SW 1271 (cell line): ENCODE data around the gene ECE1.

Source experiments
- DNase-seq, 2 experiments: peaks; one replicate each; lab custom pipeline; 2025; lab: John Stamatoyannopoulos, UW

Gene ECE1

GRCh38 chr1:21308330-21308729 lies 18.1 kb upstream of the ECE1 start:
- DNase-seq = no peak

DNA sequence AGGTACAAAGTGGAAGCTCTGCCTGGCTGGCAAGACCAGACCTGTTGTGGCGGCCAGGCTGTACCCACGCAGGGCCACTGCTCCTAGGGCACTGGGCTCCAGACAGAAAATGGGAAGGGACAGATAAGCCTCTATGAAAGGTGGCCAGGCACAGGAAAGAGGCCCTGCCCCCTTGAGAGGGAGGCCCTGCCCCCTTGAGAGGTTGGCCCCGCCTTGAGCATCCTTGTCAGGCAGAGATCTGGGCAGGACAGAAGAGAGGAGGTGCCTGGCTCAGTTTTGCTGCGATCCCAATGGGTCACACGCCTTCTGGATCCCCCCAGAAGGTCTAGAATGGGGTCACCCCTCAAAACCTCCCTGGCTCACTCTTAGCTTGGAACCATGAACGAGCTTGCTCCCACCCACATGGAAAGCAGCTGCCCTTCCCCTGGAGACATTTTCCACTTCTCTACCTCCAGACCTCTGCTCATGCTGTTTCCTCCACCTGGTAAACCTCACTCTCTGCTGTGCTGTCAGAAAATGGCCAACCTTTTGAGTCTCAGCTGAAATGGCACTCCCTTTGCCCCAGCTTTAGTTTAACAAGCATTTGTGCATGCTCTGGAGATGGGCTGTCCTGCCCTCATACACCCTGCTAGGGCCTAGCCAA lies 17.5 kb upstream of the ECE1 start:
- DNase-seq = no peak

DNA sequence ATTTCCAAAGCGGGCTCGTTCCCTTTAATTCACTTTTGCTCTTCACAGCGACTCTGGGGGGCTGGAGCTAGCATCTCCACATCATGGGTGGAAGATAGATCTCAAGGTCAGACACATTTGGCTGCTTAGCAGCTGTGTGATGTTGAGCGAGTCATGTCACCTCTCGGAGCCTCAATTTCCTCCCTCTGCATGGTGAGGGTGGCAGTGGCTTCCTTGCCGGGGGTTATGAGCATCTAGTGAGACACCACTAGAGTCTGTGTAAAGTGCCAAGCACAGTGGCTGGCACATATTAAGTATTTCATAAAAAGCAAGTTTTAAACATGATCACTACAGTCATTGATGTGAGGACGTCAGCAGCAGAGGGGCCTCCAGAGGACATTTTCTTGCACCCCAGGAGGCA lies 16.9 kb upstream of the ECE1 start:
- DNase-seq = no peak

GRCh38 chr1:21305900-21306189 lies 15.6 kb upstream of the ECE1 start:
- DNase-seq = no peak

DNA sequence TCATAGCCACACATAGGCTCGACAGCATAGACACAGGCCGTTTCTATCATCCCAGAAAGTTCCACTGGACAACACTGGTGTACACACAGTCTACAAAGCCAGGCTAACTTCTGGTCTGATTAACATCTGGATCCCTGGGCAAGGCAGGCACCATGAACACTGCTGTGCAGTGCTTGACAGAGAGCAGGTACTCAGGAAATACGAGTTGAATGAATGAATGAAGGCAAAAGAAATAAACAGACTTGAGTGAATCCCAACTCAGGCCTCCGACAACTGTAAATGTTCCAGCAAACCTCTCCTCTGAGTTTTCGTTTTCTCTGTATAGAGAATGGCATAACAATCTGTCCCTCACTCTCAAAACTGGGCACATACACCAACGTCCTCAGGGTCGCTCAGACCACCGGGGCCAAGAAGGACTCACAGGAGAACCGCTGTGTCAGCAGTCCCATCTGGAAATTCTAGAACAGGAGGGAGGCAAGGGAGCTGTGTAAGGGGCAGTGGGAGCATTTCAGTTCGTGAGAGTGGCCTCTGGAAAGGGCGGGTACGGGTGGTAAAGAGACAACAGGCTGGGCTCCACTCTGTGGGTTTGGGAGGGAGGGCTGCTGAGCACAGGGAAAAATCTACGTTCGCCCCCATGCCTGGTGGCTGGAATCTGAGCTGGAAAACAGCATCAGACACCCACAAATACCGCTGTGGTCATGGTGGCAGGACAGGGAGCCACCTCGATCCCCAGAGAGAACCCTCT lies 15.1 kb upstream of the ECE1 start:
- DNase-seq = no peak

DNA sequence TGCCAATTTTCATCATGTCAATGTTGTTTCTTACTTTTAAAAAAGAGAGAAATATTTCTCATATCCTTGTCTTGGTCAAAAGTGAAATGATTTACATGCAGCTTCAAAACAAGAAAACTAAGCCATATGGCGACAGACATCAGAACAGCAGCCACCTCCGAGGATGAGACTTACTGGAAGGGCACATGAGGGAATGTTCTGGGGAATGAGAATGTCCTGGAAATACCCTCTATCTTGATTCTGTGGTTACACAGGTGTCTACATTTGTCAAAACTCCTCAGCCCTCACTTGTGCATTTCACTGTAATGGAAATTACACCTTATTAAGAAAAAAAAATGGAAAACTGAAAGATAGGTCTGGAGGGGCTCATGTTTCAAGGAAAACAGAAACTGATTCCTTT lies 14.2 kb upstream of the ECE1 start:
- DNase-seq = no peak

GRCh38 chr1:21302747-21303715 lies 12.8 kb upstream of the ECE1 start:
- DNase-seq = peak in 1 of 2 experiments; percentile 78

DNA sequence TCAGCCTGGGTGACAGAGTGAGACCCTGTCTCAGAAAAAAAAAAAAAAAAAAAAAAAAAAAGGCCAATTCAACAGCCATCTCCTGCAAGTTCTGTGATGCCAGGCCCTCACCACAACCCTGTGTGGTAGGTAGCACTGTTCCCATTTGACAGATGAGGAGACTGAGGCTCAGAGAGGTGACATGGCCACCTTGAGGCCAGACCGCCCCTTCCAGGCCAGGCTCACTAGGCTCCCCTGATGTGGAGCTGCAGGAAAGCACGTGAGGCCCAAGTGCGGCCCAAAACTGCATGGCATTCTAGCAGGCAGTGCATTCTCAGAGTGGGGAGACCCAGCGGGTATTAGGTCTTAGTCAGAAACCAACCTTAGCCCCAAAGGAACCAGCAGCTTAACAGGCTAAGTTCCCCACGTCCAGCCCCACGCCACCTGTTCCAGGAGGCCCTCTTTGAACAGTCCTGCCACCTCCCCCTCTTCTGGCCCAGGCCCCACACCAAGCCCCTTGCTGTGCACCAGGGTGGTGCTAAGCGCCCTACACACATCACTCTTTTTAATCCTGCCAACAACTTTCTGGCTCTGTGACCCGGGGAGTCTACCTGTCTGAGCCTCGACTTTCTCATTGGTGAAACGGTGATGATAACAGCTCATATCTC lies 11.7 kb upstream of the ECE1 start:
- DNase-seq = no peak

DNA sequence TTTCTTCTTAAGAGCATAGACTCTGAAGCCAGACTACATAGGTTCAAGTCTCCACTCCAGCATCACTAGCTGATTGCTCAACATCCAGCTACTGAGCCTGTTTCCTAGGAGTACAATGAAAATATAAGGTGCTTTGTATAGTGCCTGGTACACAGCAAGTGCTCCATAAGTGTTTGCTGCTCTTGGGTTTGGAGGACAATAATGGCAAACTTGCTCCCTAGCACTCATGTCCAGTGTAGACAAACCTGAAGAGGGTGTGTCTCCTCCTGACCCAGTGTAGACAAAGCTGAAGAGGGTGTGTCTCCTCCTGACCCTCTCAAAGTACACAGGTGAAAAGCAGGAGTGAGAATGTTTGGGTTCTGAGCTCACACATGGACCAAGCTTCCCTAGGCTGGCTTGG lies 10.5 kb upstream of the ECE1 start:
- no peak for DNase-seq

DNA sequence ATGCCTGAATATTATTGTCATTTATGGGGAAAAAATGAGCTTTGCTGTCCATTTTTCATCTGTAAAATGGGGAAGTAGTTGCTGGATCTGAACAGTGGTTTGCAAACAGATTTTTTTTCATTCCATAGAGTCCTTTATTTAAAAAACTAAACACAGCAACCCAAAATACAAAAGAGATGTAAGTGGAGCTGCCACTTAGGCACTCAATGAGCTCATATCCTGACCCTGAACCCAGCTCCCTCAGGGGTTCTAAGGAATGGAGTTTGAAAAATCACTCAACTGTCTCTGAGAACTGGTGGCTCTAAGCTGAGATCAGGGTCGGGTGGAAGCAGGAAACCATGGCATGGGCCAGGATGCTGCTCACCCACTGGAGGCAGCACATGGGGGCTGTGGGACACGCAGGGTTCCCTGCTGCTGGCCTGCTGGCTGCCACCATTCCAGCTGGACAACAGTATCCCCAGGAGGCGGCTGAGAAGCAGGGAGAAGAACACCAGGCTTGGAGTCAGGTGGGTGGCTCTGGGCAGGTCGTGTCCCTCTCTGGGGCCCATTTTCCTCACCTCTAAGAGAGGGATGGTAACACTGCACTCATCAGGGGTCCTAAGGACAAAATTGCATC lies 9.6 kb upstream of the ECE1 start:
- no peak for DNase-seq

- DNase-seq = no peak
Measured at GRCh38 chr1:21298981-21299391, 8.7 kb upstream of the ECE1 start.

DNA sequence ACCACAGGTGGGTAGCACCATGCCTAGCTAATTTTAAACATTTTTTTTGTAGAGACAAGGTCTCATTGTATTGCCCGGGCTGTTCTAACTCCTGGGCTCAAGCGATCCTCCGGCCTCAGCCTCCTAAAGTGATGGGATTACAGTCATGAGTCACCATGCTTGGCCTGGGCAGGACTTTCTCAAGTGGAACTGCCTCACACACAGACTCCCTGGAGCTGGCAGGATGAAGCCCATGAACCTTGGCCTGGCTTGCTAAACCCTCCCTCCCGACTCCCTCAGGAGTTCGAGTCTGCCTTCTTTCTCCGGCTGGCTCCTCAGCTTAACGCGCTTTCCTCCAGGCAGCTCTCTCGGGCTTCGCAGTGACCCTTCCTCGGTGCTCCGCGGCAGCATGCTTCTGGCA lies 7.7 kb upstream of the ECE1 start:
- DNase-seq = no peak

DNA sequence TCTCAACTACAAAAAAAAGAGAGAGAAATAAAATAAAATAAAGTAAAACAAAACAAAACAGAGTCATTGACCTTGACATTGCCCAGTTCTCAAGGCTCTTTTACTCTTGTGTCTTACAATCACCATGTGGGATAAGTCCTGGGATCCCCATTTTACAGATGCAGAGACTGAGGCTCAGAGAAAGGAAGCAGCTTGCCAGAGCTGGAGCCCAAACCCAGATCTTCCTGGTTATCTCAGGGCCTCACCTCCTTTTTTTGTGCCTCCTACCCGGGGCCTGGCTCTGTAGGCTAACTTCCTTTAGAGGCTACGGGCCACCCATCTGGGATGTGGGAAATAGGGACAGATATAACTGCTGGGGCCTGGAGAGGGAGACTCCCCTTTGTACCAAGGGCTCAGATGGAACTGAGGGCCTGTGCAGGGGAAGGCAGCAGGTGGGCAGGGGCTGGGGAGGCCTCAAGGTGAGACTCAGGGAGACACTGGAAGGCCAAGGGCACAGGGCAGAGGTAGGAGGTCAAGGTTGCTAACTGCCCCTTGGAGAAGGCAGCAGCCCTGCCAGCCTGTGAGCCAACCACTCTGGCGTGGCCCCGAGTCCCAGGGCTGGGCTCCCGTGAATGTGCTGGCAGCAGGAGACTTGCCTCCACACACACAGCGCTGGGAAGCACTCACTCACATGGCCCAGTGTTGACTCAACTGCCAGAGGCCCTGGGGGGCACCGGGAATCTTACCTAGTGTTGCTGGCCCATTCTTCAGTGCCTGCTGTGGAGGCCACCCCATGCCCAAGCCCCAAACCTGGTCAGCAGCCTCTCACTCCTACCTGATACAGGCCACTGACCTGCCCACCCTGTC lies 6.5 kb upstream of the ECE1 start:
- DNase-seq = no peak

GRCh38 chr1:21295545-21295944 lies 5.3 kb upstream of the ECE1 start:
- DNase-seq = no peak

DNA sequence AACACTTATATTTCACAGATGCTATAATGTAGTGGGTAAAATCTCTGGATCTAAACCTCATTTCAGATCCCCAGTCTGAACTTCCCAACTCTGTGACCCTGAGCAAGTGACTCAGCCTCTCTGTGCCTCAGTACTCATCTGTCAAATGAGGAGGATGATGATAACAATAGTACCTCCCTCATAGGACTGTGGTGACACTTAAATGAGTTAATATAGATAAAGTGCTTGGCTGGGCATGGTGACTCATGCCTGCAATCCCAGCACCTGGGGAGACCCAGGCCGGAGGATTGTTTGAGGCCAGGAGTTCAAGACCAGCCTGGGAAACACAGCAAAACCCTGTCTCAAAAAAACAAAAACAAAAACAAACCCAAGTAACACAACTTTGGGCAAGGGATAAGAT lies 4.7 kb upstream of the ECE1 start:
- no peak for DNase-seq

DNA sequence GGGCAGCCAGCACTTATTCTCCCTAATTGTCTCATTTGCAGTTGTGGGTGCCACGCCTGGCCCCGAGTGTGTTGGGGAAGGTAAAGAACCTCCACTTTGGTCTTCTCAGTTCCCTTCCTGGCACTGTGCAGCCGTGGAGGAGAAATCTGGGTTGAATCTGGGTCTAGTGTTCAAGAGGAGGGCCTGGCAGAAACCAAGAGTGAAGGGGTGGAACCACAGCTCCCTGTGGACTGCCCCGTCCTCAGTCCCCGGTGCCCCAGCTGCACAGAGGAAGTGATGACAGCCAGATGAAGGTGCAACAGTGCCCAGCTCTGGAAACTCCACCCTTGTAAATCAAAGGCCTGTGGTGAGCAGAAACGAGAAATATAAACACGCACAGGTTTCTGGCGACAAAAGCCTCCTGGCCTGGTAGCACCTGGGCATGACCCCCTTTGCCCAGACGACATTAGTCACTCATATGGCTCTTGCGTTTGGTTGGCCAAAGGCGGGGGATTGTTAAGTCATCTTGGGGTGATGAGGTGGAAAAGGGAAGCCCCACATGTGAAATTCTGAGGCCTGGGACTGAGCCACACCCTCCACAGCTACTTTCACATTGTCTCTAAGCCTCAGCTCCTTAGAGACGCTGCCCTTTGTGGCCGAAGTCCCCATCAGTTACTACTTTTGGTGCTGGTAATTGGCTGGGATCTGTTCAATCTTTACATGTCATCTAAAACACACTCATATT lies 4.2 kb upstream of the ECE1 start:
- no peak for DNase-seq

DNA sequence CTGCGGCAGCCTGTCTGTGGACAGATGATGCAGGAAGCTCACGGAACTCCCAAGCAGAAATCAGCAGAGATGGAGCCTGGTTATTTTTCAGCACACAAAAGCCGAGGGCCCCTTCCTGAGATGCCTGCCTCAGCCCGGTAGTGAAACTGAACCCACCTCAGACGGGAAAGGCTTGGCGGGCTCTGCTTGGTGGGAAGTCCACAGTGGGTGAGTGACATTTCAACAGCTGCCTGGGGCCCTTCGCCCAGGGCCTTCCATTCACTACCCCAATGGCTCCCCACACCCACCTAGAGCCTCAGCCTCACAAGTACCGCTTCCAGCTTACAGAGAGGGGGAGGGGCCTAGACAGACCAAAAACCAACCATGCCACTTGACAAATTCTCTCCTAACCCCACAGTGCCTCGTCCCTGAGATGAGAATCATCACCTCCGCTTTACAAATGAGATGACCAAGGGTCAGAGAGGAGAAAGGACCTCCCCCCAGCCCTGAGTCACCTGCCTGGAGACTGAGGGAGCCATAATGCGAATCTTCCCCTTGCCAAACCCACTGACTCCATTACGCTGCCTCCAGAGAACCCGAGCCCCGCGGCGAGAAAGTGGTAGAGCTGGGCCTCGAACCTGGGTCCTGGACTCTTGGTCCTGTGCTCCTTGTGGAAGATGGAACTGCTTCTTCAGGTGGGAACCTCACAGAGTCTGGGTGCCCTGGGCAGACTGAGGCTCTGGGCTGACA lies 3.4 kb upstream of the ECE1 start:
- no peak for DNase-seq

- no peak for DNase-seq
Measured at GRCh38 chr1:21292984-21293536, 2.8 kb upstream of the ECE1 start.

- DNase-seq = no peak
Measured at GRCh38 chr1:21292503-21292983, 2.3 kb upstream of the ECE1 start.
